Neural cell (in vitro differentiated cells): ENCODE measurements around the gene MAML3. TPM values are rescaled to one million over a fixed set of nuclear protein-coding genes. Genes with fewer than 3 reads are reported as not detected.
A peak's percentile ranks its signal among the peaks of the same experiment; 100 is the strongest.

ENCODE experiments used
- H2AFZ ChIP-seq: fragments of 200-600, 300-800 bp; sonication (generic), shearing (Covaris generic); 2 replicates; pipeline ENCODE4 v1.6.0; 2014; ENCODE audit warnings: low read depth, mild to moderate bottlenecking, antibody characterized with exemption, low read length, moderate library complexity
- H3F3A ChIP-seq: fragments of 200-600 bp; shearing (Covaris generic); 2 replicates; pipeline ENCODE4 v1.6.1; 2016; ENCODE audit warnings: mild to moderate bottlenecking, moderate library complexity, mixed read lengths, antibody characterized with exemption, low read length; ENCODE audit not compliant: insufficient read depth, poor library complexity, severe bottlenecking
- H3K27ac ChIP-seq: fragments of 200-600, 300-800 bp; sonication (generic), shearing (Covaris generic); 2 replicates; pipeline ENCODE4 v1.5.1; 2014; ENCODE audit warnings: mild to moderate bottlenecking, low read length, moderate library complexity
- H3K27me3 ChIP-seq: fragments of 300-800, 200-600 bp; sonication (generic), shearing (Covaris generic); 2 replicates; pipeline ENCODE4 v1.6.0; 2014; ENCODE audit warnings: mild to moderate bottlenecking, low read depth, low read length, moderate library complexity; ENCODE audit not compliant: insufficient read depth
- H3K36me3 ChIP-seq: fragments of 300-800, 200-600 bp; sonication (generic), shearing (Covaris generic); 2 replicates; pipeline ENCODE4 v1.5.1; 2014; ENCODE audit warnings: mild to moderate bottlenecking, antibody characterized with exemption, low read length, moderate library complexity; ENCODE audit not compliant: insufficient read depth
- H3K4me2 ChIP-seq: fragments of 300-800, 200-600 bp; sonication (generic), shearing (Covaris generic); 2 replicates; pipeline ENCODE4 v1.6.0; 2014; ENCODE audit warnings: mild to moderate bottlenecking, low read length
- H3K4me3 ChIP-seq: fragments of 300-800, 200-600 bp; sonication (generic), shearing (Covaris generic); 2 replicates; pipeline ENCODE4 v1.5.1; 2014; ENCODE audit warnings: mild to moderate bottlenecking, low read length, moderate library complexity
- H3K79me2 ChIP-seq: fragments of 200-600 bp; shearing (Covaris generic); replicated peaks from 2 replicates; pipeline ENCODE4 v1.6.0; 2014; ENCODE audit warnings: mild to moderate bottlenecking, low read length, moderate library complexity; ENCODE audit not compliant: insufficient read depth
- H3K9ac ChIP-seq: fragments of 300-800, 200-600 bp; sonication (generic), shearing (Covaris generic); 2 replicates; pipeline ENCODE4 v1.6.1; 2016; ENCODE audit warnings: mild to moderate bottlenecking, low read length, mixed read lengths
- H3K9me2 ChIP-seq: fragments of 200-600 bp; shearing (Covaris generic); 2 replicates; pipeline ENCODE4 v1.6.1; 2016; ENCODE audit warnings: mild to moderate bottlenecking, low read length, mixed read lengths; ENCODE audit not compliant: insufficient read depth
- H3K9me3 ChIP-seq: fragments of 200-600, 300-800 bp; sonication (generic), shearing (Covaris generic); 2 replicates; pipeline ENCODE4 v1.6.1; 2016; ENCODE audit warnings: mild to moderate bottlenecking, mixed run types, low read length, moderate library complexity, mixed read lengths
- H4K20me1 ChIP-seq: fragments of 200-600 bp; shearing (Covaris generic); 2 replicates; pipeline ENCODE4 v1.6.1; 2016; ENCODE audit warnings: mild to moderate bottlenecking, mixed run types; ENCODE audit not compliant: insufficient read depth
- EP300 ChIP-seq: fragments of 450-650 bp; conservative IDR thresholded peaks from 2 replicates; pipeline ENCODE4 v1.6.1; 2014; ENCODE audit warnings: antibody characterized with exemption, mild to moderate bottlenecking, moderate library complexity; ENCODE audit not compliant: poor library complexity, severe bottlenecking
- EZH2 ChIP-seq: fragments of 200-600, 300-800 bp; shearing (Covaris generic), sonication (generic); IDR thresholded peaks from 2 replicates; pipeline ENCODE4 v1.6.1; 2014; ENCODE audit warnings: antibody characterized with exemption, low read length, borderline replicate concordance, mild to moderate bottlenecking; ENCODE audit not compliant: insufficient read depth, poor library complexity, severe bottlenecking
- MXI1 ChIP-seq: fragments of 450-650 bp; conservative IDR thresholded peaks from 2 replicates; pipeline ENCODE4 v1.6.1; 2014; ENCODE audit warnings: antibody characterized with exemption, mild to moderate bottlenecking; ENCODE audit not compliant: poor library complexity, severe bottlenecking
- POLR2AphosphoS5 ChIP-seq: IDR thresholded peaks from 2 replicates; pipeline ENCODE4 v1.6.1; 2012
- RAD21 ChIP-seq: fragments of 450-650 bp; conservative IDR thresholded peaks from 2 replicates; pipeline ENCODE4 v1.6.1; 2014; ENCODE audit warnings: antibody characterized with exemption, mild to moderate bottlenecking, moderate library complexity
- SMC3 ChIP-seq: fragments of 450-650 bp; conservative IDR thresholded peaks from 2 replicates; pipeline ENCODE4 v1.6.1; 2014; ENCODE audit warnings: antibody characterized with exemption, mild to moderate bottlenecking, moderate library complexity; ENCODE audit not compliant: poor library complexity
- TAF1 ChIP-seq: IDR thresholded peaks from 2 replicates; pipeline ENCODE4 v1.6.1; 2012; ENCODE audit warnings: low read depth
- polyA plus RNA-seq: library from polyadenylated mRNA; depleted of rRNA; stranded (reverse); fragments of >200 nt; gene quantifications from 2 replicates; pipeline ENCODE4 v1.2.3, GENCODE V29; 2014
- TF ChIP-seq, protein P1 (sequence below): fragments of 450-650 bp; IDR thresholded peaks from 2 replicates; pipeline ENCODE4 v1.5.1; 2014; ENCODE audit warnings: antibody characterized with exemption, mild to moderate bottlenecking, moderate library complexity; ENCODE audit not compliant: poor library complexity, severe bottlenecking
- TF ChIP-seq, protein P2 (sequence below): IDR thresholded peaks from 2 replicates; pipeline ENCODE4 v1.6.1; 2012; ENCODE audit warnings: borderline replicate concordance

Gene MAML3
- polyA plus RNA-seq, 1 donor from 2014 or later = 10.2 TPM

DNA sequence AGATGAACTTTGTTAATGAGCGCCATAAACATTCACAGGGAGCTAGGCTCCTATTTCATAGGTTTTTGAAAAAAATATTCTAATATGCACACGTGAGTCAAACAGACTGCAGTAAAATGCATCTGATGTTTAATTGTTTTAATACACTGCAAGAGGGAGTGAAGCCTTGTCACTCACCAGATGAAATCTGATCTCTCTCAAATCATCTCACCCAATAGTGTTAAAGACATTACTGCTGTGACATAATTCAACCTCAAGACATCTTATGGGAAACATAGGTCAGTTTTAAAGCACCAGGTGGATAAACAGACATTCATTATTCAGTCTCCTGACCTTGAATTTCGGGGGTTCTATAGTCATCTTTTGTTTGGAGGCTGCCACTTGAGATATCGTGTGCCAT, 148.3 kb downstream of the MAML3 start:
- H3K9ac ChIP-seq = peak overlapping the region; percentile 77
- H3K27ac ChIP-seq = peak overlapping the region; percentile 95
- H3K27me3 ChIP-seq = no peaks in the 10 kb centered on the region
- H3K4me3 ChIP-seq = peak overlapping the region; percentile 60
- H3K9me3 ChIP-seq = no peaks in the 10 kb centered on the region
- no peaks in the 10 kb centered on the region for H3K36me3 ChIP-seq
- peaks cover 18% of the 10 kb centered on the region for H3K79me2 ChIP-seq
- peaks cover 14% of the 10 kb centered on the region for H3F3A ChIP-seq
- TF ChIP-seq MXI1 = no peak
- no peak for TF ChIP-seq EZH2
- TF ChIP-seq SMC3 = no peak
- TF ChIP-seq, protein P1, sequence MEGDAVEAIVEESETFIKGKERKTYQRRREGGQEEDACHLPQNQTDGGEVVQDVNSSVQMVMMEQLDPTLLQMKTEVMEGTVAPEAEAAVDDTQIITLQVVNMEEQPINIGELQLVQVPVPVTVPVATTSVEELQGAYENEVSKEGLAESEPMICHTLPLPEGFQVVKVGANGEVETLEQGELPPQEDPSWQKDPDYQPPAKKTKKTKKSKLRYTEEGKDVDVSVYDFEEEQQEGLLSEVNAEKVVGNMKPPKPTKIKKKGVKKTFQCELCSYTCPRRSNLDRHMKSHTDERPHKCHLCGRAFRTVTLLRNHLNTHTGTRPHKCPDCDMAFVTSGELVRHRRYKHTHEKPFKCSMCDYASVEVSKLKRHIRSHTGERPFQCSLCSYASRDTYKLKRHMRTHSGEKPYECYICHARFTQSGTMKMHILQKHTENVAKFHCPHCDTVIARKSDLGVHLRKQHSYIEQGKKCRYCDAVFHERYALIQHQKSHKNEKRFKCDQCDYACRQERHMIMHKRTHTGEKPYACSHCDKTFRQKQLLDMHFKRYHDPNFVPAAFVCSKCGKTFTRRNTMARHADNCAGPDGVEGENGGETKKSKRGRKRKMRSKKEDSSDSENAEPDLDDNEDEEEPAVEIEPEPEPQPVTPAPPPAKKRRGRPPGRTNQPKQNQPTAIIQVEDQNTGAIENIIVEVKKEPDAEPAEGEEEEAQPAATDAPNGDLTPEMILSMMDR = no peak
- no peak for TF ChIP-seq TAF1
- TF ChIP-seq RAD21 = no peak
- TF ChIP-seq EP300 = no peak
- TF ChIP-seq, protein P2, sequence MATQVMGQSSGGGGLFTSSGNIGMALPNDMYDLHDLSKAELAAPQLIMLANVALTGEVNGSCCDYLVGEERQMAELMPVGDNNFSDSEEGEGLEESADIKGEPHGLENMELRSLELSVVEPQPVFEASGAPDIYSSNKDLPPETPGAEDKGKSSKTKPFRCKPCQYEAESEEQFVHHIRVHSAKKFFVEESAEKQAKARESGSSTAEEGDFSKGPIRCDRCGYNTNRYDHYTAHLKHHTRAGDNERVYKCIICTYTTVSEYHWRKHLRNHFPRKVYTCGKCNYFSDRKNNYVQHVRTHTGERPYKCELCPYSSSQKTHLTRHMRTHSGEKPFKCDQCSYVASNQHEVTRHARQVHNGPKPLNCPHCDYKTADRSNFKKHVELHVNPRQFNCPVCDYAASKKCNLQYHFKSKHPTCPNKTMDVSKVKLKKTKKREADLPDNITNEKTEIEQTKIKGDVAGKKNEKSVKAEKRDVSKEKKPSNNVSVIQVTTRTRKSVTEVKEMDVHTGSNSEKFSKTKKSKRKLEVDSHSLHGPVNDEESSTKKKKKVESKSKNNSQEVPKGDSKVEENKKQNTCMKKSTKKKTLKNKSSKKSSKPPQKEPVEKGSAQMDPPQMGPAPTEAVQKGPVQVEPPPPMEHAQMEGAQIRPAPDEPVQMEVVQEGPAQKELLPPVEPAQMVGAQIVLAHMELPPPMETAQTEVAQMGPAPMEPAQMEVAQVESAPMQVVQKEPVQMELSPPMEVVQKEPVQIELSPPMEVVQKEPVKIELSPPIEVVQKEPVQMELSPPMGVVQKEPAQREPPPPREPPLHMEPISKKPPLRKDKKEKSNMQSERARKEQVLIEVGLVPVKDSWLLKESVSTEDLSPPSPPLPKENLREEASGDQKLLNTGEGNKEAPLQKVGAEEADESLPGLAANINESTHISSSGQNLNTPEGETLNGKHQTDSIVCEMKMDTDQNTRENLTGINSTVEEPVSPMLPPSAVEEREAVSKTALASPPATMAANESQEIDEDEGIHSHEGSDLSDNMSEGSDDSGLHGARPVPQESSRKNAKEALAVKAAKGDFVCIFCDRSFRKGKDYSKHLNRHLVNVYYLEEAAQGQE = no peak
- no peak for TF ChIP-seq POLR2AphosphoS5
- H4K20me1 ChIP-seq = no peaks in the 10 kb centered on the region
- H3K4me2 ChIP-seq = peak overlapping the region; percentile 78
- H3K9me2 ChIP-seq = no peaks in the 10 kb centered on the region
- H2AFZ ChIP-seq = no peak overlapping the region

DNA sequence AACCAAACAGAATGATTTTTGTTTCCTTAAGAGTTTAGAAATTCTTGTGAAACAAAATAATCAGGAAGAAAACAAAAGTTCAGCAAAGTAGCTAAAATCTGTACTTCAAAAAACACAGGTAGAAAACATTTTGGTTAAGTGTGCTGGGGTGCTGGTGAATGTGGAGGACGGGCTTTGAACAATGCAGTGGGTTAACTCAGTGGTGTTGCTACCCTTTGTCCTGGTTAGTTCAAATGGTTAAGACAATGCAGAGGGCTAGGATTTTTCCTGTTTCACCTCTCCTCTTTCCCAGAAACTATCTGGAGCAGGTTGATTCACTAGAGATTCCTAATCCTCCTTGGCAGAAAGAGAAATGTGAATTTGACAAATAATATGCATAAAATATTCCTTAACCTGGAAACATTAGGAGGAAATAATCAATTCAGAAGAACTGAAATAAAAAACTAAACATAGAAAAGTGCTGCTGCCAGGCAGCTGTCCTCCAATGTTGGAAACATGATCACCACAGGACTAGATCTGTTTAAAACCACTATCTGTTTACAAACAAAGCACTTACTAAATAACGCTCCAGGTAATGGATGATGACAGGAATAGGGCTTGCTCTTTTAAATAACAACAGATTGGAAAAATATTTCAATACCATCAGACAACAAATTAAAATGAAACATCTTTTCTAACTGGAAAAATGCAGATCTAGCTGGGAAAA, 148.9 kb downstream of the MAML3 start:
- no peaks in the 10 kb centered on the region for H3K9me3 ChIP-seq
- peak overlapping the region; percentile 95 for H3K27ac ChIP-seq
- no peaks in the 10 kb centered on the region for H3K9me2 ChIP-seq
- H3K4me3 ChIP-seq = peak overlapping the region; percentile 60
- no peak for TF ChIP-seq EP300
- TF ChIP-seq TAF1 = peak; percentile 47
- peaks cover 21% of the 10 kb centered on the region for H3K79me2 ChIP-seq
- peak overlapping the region; percentile 77 for H3K9ac ChIP-seq
- peak overlapping the region; percentile 37 for H2AFZ ChIP-seq
- no peaks in the 10 kb centered on the region for H3K36me3 ChIP-seq
- peaks cover 14% of the 10 kb centered on the region for H3F3A ChIP-seq
- H4K20me1 ChIP-seq = no peaks in the 10 kb centered on the region
- peak overlapping the region; percentile 78 for H3K4me2 ChIP-seq
- H3K27me3 ChIP-seq = no peaks in the 10 kb centered on the region
